HepG2 (cell line): ENCODE data around the gene ARX.

Source experiments
- BRD4 ChIP-seq: sonication (generic); formaldehyde crosslinking; IDR thresholded peaks from 2 replicates; pipeline ENCODE4 v1.4.0; 2020; ENCODE audit warnings: missing genetic modification reagents
- CHCHD3 ChIP-seq: sonication (generic); formaldehyde crosslinking; IDR thresholded peaks from 2 replicates; pipeline ENCODE4 v1.8.0; 2022; ENCODE audit warnings: mild to moderate bottlenecking, missing genetic modification reagents, moderate library complexity
- CTCF ChIP-seq: sonication (generic); formaldehyde crosslinking; IDR thresholded peaks from 2 replicates; pipeline ENCODE4 v1.5.0; 2020; ENCODE audit warnings: mild to moderate bottlenecking, missing genetic modification reagents, moderate library complexity
- DZIP1 ChIP-seq: sonication (generic); formaldehyde crosslinking; IDR thresholded peaks from 2 replicates; pipeline ENCODE4 v1.5.0; 2020; ENCODE audit warnings: mild to moderate bottlenecking, missing genetic modification reagents
- EP300 ChIP-seq, 3 experiments: sonication (generic) in 1 of 3; formaldehyde crosslinking in 1 of 3; IDR thresholded peaks; 2 replicates each; pipeline versions ENCODE4 v1.5.1 to v1.6.1; 2011 to 2020; ENCODE audit warnings: low read depth in 2 of 3, low read length in 2 of 3, borderline replicate concordance in 1 of 3, improper control_type of control experiment in 1 of 3, mild to moderate bottlenecking in 1 of 3, missing genetic modification reagents in 1 of 3, moderate library complexity in 1 of 3
- MAFK ChIP-seq, 2 experiments: IDR thresholded peaks in 1 of 2; conservative IDR thresholded peaks in 1 of 2; 2 replicates each; pipeline ENCODE4 v1.6.1; 2011; ENCODE audit warnings: improper control_type of control experiment in 2 of 2, low read length in 2 of 2
- MZF1 ChIP-seq: sonication (generic); formaldehyde crosslinking; IDR thresholded peaks from 2 replicates; pipeline ENCODE4 v1.8.1; 2023; ENCODE audit warnings: mild to moderate bottlenecking, missing genetic modification reagents, borderline replicate concordance
- POLR2A ChIP-seq, 2 experiments: IDR thresholded peaks; 2 replicates each; pipeline ENCODE4 v1.6.1; 2011; ENCODE audit warnings: low read depth in 2 of 2, low read length in 2 of 2, mild to moderate bottlenecking in 1 of 2, moderate library complexity in 1 of 2; ENCODE audit not compliant: insufficient read depth in 1 of 2
- RERE ChIP-seq: IDR thresholded peaks from 2 replicates; pipeline ENCODE4 v1.6.1; 2016; ENCODE audit warnings: low read depth, missing genetic modification reagents, missing compliant biosample characterization
- SP1 ChIP-seq, 2 experiments: fragments of 450-650 bp in 1 of 2; sonication (generic) in 1 of 2; formaldehyde crosslinking in 1 of 2; IDR thresholded peaks; 2 replicates each; pipeline versions ENCODE4 v1.4.0 to v1.6.1; 2016 to 2020; ENCODE audit warnings: missing genetic modification reagents in 1 of 2
- TARDBP ChIP-seq: sonication (generic); formaldehyde crosslinking; IDR thresholded peaks from 2 replicates; pipeline ENCODE4 v1.8.0; 2022; ENCODE audit warnings: mild to moderate bottlenecking, missing genetic modification reagents
- ZNF24 ChIP-seq: fragments of 450-650 bp; IDR thresholded peaks from 2 replicates; pipeline ENCODE4 v1.6.1; 2017; ENCODE audit warnings: antibody characterized with exemption, mild to moderate bottlenecking
- ZNF512 ChIP-seq: sonication (generic); formaldehyde crosslinking; IDR thresholded peaks from 2 replicates; pipeline ENCODE4 v1.4.0; 2020; ENCODE audit warnings: mild to moderate bottlenecking, missing genetic modification reagents

- no peak for TF ChIP-seq ZNF512 (CRISPR knock-in tag)
- no peak for TF ChIP-seq ZNF24
- no peak for TF ChIP-seq EP300 (IDR thresholded peaks at IDR 0.05; ENCODE audit: low read depth in 2 of 2, low read length in 2 of 2)
- no peak for TF ChIP-seq EP300 (CRISPR knock-in tag; IDR thresholded peaks at IDR 0.05; ENCODE audit: borderline replicate concordance)
- TF ChIP-seq MAFK (conservative IDR thresholded peaks at IDR 0.05 in 1 of 2, IDR thresholded peaks at IDR 0.05 in 1 of 2; ENCODE audit: low read length in 2 of 2): no peak
- TF ChIP-seq SP1 (IDR thresholded peaks at IDR 0.05): no peak
- no peak for TF ChIP-seq SP1 (CRISPR knock-in tag; IDR thresholded peaks at IDR 0.05)
- TF ChIP-seq BRD4 (CRISPR knock-in tag): no peak
- no peak for TF ChIP-seq RERE (CRISPR knock-in tag)
- TF ChIP-seq CHCHD3 (CRISPR knock-in tag): no peak
- no peak for TF ChIP-seq CTCF
- TF ChIP-seq DZIP1 (CRISPR knock-in tag): no peak
- TF ChIP-seq MZF1 (CRISPR knock-in tag): no peak
- TF ChIP-seq TARDBP (CRISPR knock-in tag): no peak
- TF ChIP-seq POLR2A (IDR thresholded peaks at IDR 0.05; ENCODE audit: insufficient read depth in 1 of 2, low read depth in 2 of 2, low read length in 2 of 2): no peak
Observed at GRCh38 chrX:25005034-25005381, 10.8 kb downstream of the ARX start.
